ENCODE results near the gene PROCR.
"Not testable (repeated sequence)": the region's sequence is repeated elsewhere in the genome, so short reads cannot be mapped to it uniquely, and the experiment has no call there.

The PROCR gene

GRCh38 chr20:35171753-35172433 lies at the start of gene PROCR:
Gene PROCR (plus strand): TSS chr20:35172072. CDS start chr20:35172155, 83 bp downstream.
- DNase-seq (ENCODE audit: low read depth) = peak; percentile 67

- no peak for DNase-seq (ENCODE audit: low read depth)
Measured at GRCh38 chr20:35122756-35123405, 49.0 kb upstream of the PROCR start.

GRCh38 chr20:35125753-35126152 lies 46.1 kb upstream of the PROCR start:
- no peak for DNase-seq (ENCODE audit: low read depth)

- no peak for DNase-seq (ENCODE audit: low read depth)
Measured at GRCh38 chr20:35129647-35130069, 42.2 kb upstream of the PROCR start.

- DNase-seq (ENCODE audit: low read depth) = no peak
Measured at GRCh38 chr20:35131934-35132333, 39.9 kb upstream of the PROCR start.

- DNase-seq (ENCODE audit: low read depth) = no peak
Measured at GRCh38 chr20:35133031-35133430, 38.8 kb upstream of the PROCR start.

- no peak for DNase-seq (ENCODE audit: low read depth)
Measured at GRCh38 chr20:35133735-35134134, 38.1 kb upstream of the PROCR start.

- DNase-seq (ENCODE audit: low read depth) = no peak
Measured at GRCh38 chr20:35134472-35134871, 37.4 kb upstream of the PROCR start.

GRCh38 chr20:35134880-35135279 lies 37.0 kb upstream of the PROCR start:
- DNase-seq (ENCODE audit: low read depth) = no peak

GRCh38 chr20:35135867-35136586 lies 35.8 kb upstream of the PROCR start:
- no peak for DNase-seq (ENCODE audit: low read depth)

GRCh38 chr20:35144694-35145093 lies 27.2 kb upstream of the PROCR start:
- DNase-seq (ENCODE audit: low read depth) = no peak

GRCh38 chr20:35145141-35145564 lies 26.7 kb upstream of the PROCR start:
- no peak for DNase-seq (ENCODE audit: low read depth)

GRCh38 chr20:35146299-35146919 lies 25.5 kb upstream of the PROCR start:
- no peak for DNase-seq (ENCODE audit: low read depth)

GRCh38 chr20:35146920-35147574 lies 24.8 kb upstream of the PROCR start, which contains the start of gene EDEM2:
Gene EDEM2 (minus strand): TSS chr20:35147336. CDS start chr20:35147258, 78 bp downstream.
- no peak for DNase-seq (ENCODE audit: low read depth)

GRCh38 chr20:35147575-35148071 lies 24.2 kb upstream of the PROCR start:
- not testable (repeated sequence) for DNase-seq (ENCODE audit: low read depth)

GRCh38 chr20:35150846-35151579 lies 20.9 kb upstream of the PROCR start:
- no peak for DNase-seq (ENCODE audit: low read depth)

- peak; percentile 73 for DNase-seq (ENCODE audit: low read depth)
Measured at GRCh38 chr20:35151736-35152135, 20.1 kb upstream of the PROCR start.

- no peak for DNase-seq (ENCODE audit: low read depth)
Measured at GRCh38 chr20:35155936-35156335, 15.9 kb upstream of the PROCR start.

- DNase-seq (ENCODE audit: low read depth) = no peak
Measured at GRCh38 chr20:35156978-35157377, 14.9 kb upstream of the PROCR start.

GRCh38 chr20:35160341-35160740 lies 11.5 kb upstream of the PROCR start:
- not testable (repeated sequence) for DNase-seq (ENCODE audit: low read depth)

GRCh38 chr20:35164531-35164930 lies 7.3 kb upstream of the PROCR start:
- not testable (repeated sequence) for DNase-seq (ENCODE audit: low read depth)
